Activated CD4-positive, alpha-beta memory T cell treated with anti-CD3 and anti-CD28 coated beads for 36 hours (primary cell): ENCODE results near the gene KMT2E. TPM values are rescaled to one million over a fixed set of nuclear protein-coding genes. Genes with fewer than 3 reads are reported as not detected.
A peak's percentile ranks its signal among the peaks of the same experiment; 100 is the strongest.
"Not testable (repeated sequence)": the region's sequence is repeated elsewhere in the genome, so short reads cannot be mapped to it uniquely, and the experiment has no call there.

Experiments used
- CTCF ChIA-PET: fragments of 350-600 bp; sonication (Branson Sonifier 250); formaldehyde crosslinking; loops from one replicate; lab custom pipeline; 2021; ENCODE audit warnings: antibody characterized with exemption, inconsistent platforms; lab: Charles Lee
- POLR2A ChIA-PET: fragments of 350-600 bp; sonication (Branson Sonifier 250); formaldehyde crosslinking; loops from one replicate; lab custom pipeline; 2021; ENCODE audit warnings: antibody characterized with exemption; lab: Charles Lee
- DNase-seq: peaks from one replicate; pipeline ENCODE4 v3.0.0-alpha.2; 2020
- H3K27ac Mint-ChIP-seq: one replicate; pipeline ENCODE4 v1.8.0; 2021; ENCODE audit warnings: mixed read lengths
- H3K27me3 Mint-ChIP-seq: one replicate; pipeline ENCODE4 v1.8.0; 2021; ENCODE audit warnings: mixed read lengths
- H3K36me3 Mint-ChIP-seq: one replicate; pipeline ENCODE4 v1.8.0; 2021; ENCODE audit warnings: mixed read lengths
- H3K4me1 Mint-ChIP-seq: one replicate; pipeline ENCODE4 v1.8.0; 2021; ENCODE audit warnings: low read depth, mixed read lengths
- H3K4me3 Mint-ChIP-seq: one replicate; pipeline ENCODE4 v1.8.0; 2021; ENCODE audit warnings: mild to moderate bottlenecking, mixed read lengths
- H3K9me3 Mint-ChIP-seq: one replicate; pipeline ENCODE4 v1.8.0; 2021; ENCODE audit warnings: mixed read lengths
- intact Hi-C: fragments of 100-400 bp; cut with micrococcal nuclease; formaldehyde crosslinking; loops from one replicate; pipeline ENCODE4 v1.15.1; 2023
- total RNA-seq, 2 experiments: library from RNA; stranded (reverse); gene quantifications; one replicate each; pipeline ENCODE4 v1.2.3, GENCODE V29; 2021

The KMT2E gene
- total RNA-seq, 2 experiments from 2014 or later: 92.1 to 98.6 TPM

DNA sequence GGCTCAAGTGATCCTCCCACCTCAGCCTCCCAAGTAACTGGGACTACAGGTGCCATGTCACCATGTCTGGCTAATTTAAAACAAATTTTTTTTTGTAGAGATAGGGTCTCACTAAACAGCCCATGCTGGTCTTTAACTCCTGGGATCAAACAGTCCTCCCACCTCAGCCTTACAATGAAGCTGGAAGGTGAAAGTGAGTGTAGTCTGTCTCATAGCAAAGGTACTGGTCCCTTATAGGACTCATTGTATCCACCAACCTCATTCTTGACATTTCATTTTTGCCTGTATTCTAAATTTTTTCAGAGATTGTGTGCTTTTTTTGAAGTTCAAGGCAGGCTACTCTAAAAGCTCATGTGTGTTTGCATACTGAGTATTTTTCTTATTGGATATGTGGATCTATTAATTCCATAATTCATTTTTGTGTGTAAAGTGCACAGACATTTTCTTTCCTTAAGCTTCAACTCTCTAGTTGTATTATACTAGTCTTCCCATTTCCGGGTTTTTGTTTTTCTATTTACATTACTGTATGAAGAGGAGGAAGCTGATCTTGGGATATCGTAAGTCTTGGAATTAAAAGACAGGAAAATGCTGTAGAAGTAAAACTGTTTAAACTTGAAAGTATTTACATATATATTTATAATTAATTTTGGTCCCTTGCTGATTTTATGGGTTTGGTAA, 13.3 kb downstream of the KMT2E start:
- CTCF ChIA-PET: interaction anchor here (0.8 to 2.3 kb wide), 3 partner anchors 24 to 46 kb away, joined by 3 to 9 read pairs (median 5); no protein-coding TSS in a partner anchor
- peak overlapping the region; percentile 33 for H3K27ac Mint-ChIP-seq
- no peak for DNase-seq
- no peaks in the 10 kb centered on the region for H3K27me3 Mint-ChIP-seq
- H3K4me1 Mint-ChIP-seq: peaks cover 75% of the 10 kb centered on the region
- H3K36me3 Mint-ChIP-seq: peaks cover 10% of the 10 kb centered on the region
- H3K9me3 Mint-ChIP-seq: no peaks in the 10 kb centered on the region
- POLR2A ChIA-PET: interaction anchor here (0.7 to 5.5 kb wide), 4 partner anchors 13 to 86 kb away, joined by 3 to 31 read pairs (median 4); partner anchors contain the start of gene KMT2E
- H3K4me3 Mint-ChIP-seq: no peak overlapping the region
- intact Hi-C loops: no loop called here

GRCh38 chr7:105028004-105028403, 14.0 kb downstream of the KMT2E start:
- intact Hi-C loops: no loop called here
- Mint-ChIP-seq H3K9me3 (no peaks in the 10 kb centered on the region), H3K27me3 (no peaks in the 10 kb centered on the region), H3K36me3 (peaks cover 10% of the 10 kb centered on the region), H3K27ac (peak overlapping the region; percentile 6), H3K4me3 (no peak overlapping the region), H3K4me1 (peaks cover 73% of the 10 kb centered on the region)
- ChIA-PET CTCF (interaction anchor here (0.8 to 2.3 kb wide), 4 partner anchors 24 to 47 kb away, joined by 3 to 9 read pairs (median 5); no protein-coding TSS in a partner anchor), POLR2A (interaction anchor here (5.5 kb wide), 1 partner anchor 13 kb away, joined by 31 read pairs; the partner anchor contains the start of gene KMT2E)
- DNase-seq: no peak

- peak; percentile 31 for DNase-seq
- Mint-ChIP-seq H3K36me3 (peaks cover 10% of the 10 kb centered on the region), H3K4me1 (peaks cover 73% of the 10 kb centered on the region), H3K27ac (peak overlapping the region; percentile 14)
- H3K9me3 Mint-ChIP-seq, H3K27me3 Mint-ChIP-seq, H3K4me3 Mint-ChIP-seq, intact Hi-C loops: not testable (repeated sequence)
- ChIA-PET POLR2A (interaction anchor here (1.5 to 5.5 kb wide), 2 partner anchors 11 to 14 kb away, joined by 5 to 31 read pairs; partner anchors contain the start of gene KMT2E), CTCF (interaction anchor here (1.0 kb wide), 1 partner anchor 47 kb away, joined by 5 read pairs; no protein-coding TSS in a partner anchor)
These were observed 14.9 kb downstream of the KMT2E start for GRCh38 chr7:105028941-105029340.

DNA sequence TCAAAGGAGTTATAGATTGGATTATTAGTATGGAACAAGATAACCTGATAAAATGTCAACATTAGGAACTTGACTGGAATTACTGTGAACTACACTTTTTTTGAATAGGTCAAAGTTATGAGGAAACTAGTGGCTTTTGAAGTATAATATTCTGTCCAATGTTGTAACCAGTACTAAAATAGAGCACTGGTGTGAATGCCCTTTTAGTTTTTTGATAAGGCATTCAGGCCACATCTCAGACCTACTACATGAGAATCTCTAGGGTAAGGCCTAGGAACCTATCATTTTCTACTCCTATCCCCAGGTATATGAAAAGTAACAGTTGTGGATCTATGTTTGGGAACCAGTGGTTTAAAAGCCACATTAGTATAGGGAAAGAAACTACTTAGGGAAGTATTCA, 16.4 kb downstream of the KMT2E start:
- Mint-ChIP-seq H3K4me3 (no peak overlapping the region), H3K27me3 (no peaks in the 10 kb centered on the region), H3K4me1 (peaks cover 68% of the 10 kb centered on the region), H3K9me3 (no peaks in the 10 kb centered on the region), H3K36me3 (peaks cover 12% of the 10 kb centered on the region), H3K27ac (no peak overlapping the region)
- no peak for DNase-seq
- CTCF ChIA-PET: no interaction called here
- POLR2A ChIA-PET: no interaction called here
- intact Hi-C loops: no loop called here

DNA sequence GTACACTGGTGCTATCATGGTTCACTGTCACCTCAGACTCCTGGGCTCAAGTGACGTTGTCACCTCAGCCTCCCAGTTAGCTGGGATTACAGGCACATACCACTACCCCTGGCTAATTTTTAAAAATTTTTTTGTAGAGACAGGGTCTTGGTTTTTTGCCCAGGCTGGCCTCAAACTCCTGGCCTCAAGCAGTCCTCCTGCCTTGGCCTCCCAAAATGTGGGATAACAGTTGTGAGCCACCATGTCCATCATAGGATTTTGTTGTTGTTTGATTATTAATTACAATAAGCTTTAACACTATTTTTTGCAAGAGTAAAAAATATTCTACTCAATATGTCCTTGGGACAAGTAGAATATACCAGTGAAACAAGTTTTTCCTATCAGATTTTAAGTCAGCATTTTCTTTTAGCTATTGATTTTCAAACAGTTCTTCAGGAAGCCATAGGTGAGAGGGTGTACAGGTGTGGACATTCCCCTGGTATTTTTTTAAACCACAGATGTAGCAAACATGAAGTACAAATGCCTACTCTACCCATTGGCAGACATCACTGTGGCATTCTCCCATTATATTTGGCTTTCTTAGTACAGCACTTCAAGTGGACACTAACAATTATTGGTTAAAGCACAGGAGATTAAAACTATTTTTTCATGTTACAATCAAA, 18.7 kb downstream of the KMT2E start:
- Mint-ChIP-seq H3K36me3 (peaks cover 9% of the 10 kb centered on the region), H3K4me3 (no peak overlapping the region)
- CTCF ChIA-PET: interaction anchor here (0.7 kb wide), 1 partner anchor 52 kb away, joined by 3 read pairs; no protein-coding TSS in a partner anchor

GRCh38 chr7:105035349-105035748, 21.3 kb downstream of the KMT2E start:
- ChIA-PET CTCF (no interaction called here), POLR2A (no interaction called here)
- Mint-ChIP-seq H3K4me1 (peaks cover 58% of the 10 kb centered on the region), H3K36me3 (peaks cover 7% of the 10 kb centered on the region), H3K27ac (no peak overlapping the region), H3K9me3 (no peaks in the 10 kb centered on the region), H3K4me3 (no peak overlapping the region), H3K27me3 (no peaks in the 10 kb centered on the region)
- intact Hi-C loops: no loop called here
- no peak for DNase-seq

More for the DNA sequence above, 18.7 kb downstream of the KMT2E start:
- no peaks in the 10 kb centered on the region for H3K27me3 Mint-ChIP-seq
- no peaks in the 10 kb centered on the region for H3K9me3 Mint-ChIP-seq
- POLR2A ChIA-PET: interaction anchor here (0.6 to 1.3 kb wide), 2 partner anchors 11 to 40 kb away, joined by 3 read pairs; no protein-coding TSS in a partner anchor
- peaks cover 65% of the 10 kb centered on the region for H3K4me1 Mint-ChIP-seq
- intact Hi-C loops: no loop called here
- no peak for DNase-seq
- no peak overlapping the region for H3K27ac Mint-ChIP-seq

DNA sequence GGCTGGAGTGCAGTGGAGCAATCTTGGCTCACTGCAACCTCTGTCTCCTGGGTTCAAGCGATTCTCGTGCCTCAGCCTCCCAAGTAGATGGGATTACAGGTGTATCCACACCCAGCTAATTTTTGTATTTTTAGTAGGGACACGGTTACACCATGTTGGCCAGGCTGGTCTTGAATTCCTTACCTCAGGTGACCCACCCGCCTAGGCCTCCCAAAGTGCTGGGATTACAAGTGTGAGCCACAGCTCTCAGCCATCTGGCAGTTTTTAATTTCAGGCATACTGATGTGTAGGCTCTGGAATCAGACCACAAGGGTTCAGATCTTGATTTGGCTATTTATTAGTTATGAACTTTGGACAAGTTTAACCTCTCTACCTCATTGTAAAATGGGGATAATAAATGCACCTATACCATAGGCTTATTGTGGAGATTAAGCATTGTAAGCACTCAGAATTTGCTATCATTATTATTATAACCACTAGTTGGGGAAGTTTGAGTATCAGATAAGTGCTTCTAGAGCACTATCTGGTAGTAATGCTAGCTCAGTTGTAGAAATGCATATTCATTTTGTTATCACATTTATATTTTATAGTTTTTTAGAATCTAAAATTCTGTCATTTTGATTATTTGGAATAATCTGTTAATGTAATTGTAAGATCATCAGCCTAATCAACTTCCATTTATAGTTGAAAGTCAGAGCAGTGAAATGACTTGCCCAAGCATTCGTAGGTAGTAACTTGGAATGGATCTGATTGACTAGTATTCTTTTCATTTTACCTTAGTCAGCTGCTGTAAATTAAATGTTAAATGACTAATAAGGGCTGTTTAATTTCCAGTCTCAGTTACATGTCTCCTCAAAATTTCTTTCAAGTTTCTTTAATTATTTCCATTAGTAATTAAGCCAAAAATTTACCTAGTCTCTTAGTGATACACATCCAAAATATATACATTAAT, 22.5 kb downstream of the KMT2E start:
- peak overlapping the region; percentile 54 for H3K27ac Mint-ChIP-seq
- no peak overlapping the region for H3K4me3 Mint-ChIP-seq
- H3K36me3 Mint-ChIP-seq: peaks cover 14% of the 10 kb centered on the region
- POLR2A ChIA-PET: interaction anchor here (1.1 to 1.4 kb wide), 2 partner anchors 20 to 53 kb away, joined by 3 to 5 read pairs; no protein-coding TSS in a partner anchor
- no peak for DNase-seq
- H3K27me3 Mint-ChIP-seq: no peaks in the 10 kb centered on the region
- peaks cover 56% of the 10 kb centered on the region for H3K4me1 Mint-ChIP-seq
- intact Hi-C loops: loop anchor here (2.0 kb wide), 1 partner anchor 16 kb away; no protein-coding TSS in a partner anchor
- CTCF ChIA-PET: interaction anchor here (7.0 kb wide), 1 partner anchor 55 kb away, joined by 55 read pairs; no protein-coding TSS in a partner anchor
- no peaks in the 10 kb centered on the region for H3K9me3 Mint-ChIP-seq

DNA sequence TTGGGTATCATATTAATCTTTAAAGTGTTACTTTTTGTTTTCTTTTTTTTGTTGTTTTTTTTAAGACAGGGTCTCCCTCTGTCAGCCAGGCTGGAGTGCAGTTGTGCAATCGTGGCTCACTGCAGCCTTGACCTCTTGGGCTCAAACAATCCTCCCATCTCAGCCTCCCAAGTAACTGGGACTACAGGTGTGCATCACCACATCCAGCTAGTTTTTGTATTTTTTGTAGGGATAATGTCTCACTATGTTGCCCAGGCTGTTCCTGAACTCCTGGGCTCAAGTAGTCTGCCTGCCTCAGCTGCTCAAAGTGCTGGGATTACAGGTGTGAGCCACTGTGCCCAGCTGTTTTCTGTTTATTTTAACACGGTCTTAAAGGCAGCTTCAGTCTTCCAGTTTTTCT, 23.3 kb downstream of the KMT2E start:
- H3K9me3 Mint-ChIP-seq: no peaks in the 10 kb centered on the region
- no peak overlapping the region for H3K27ac Mint-ChIP-seq
- intact Hi-C loops: loop anchor here (2.0 kb wide), 1 partner anchor 17 kb away; no protein-coding TSS in a partner anchor
- POLR2A ChIA-PET: interaction anchor here (0.7 to 1.4 kb wide), 6 partner anchors 11 to 54 kb away, joined by 3 to 5 read pairs (median 3); partner anchors contain the start of gene KMT2E
- no peaks in the 10 kb centered on the region for H3K27me3 Mint-ChIP-seq
- no peak overlapping the region for H3K4me3 Mint-ChIP-seq
- peaks cover 18% of the 10 kb centered on the region for H3K36me3 Mint-ChIP-seq
- no peak for DNase-seq
- H3K4me1 Mint-ChIP-seq: peaks cover 58% of the 10 kb centered on the region
- CTCF ChIA-PET: interaction anchor here (1.6 to 7.0 kb wide), 2 partner anchors 22 to 56 kb away, joined by 6 to 55 read pairs; no protein-coding TSS in a partner anchor

DNA sequence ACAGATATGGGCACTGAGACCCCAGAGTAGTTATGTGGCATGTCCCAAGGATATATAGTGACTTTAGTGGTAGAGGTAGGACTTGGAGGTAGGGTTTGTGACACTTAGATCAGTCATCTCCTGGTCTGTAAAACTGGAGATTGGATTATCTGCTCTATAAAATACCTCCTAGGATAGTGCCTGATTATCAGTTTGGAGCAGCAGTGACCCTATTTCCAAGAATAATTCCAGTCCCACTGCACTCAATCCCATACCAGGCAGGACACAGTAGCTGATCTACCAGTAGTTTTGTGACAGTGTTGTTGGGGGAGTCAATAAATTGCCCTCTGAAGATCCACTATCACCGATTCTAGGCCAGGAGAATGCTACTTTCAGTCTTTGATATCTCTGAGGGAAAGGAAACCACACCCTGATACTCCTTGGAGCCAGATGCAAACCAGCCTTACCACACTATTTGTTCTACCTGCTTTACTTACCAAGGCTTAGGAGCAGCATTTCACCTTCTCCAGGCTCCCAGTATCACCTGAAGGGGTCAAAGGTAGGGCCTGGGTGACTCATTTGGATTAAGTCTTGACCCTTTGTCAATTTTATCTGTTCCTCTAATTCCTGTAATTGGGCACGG, 30.6 kb downstream of the KMT2E start:
- H3K27me3 Mint-ChIP-seq: no peaks in the 10 kb centered on the region
- POLR2A ChIA-PET: interaction anchor here (1.0 kb wide), 1 partner anchor 11 kb away, joined by 3 read pairs; no protein-coding TSS in a partner anchor
- DNase-seq: no peak
- H3K9me3 Mint-ChIP-seq: no peaks in the 10 kb centered on the region
- intact Hi-C loops: loop anchor here (5.0 kb wide), 1 partner anchor 122 kb away; no protein-coding TSS in a partner anchor
- H3K4me1 Mint-ChIP-seq: peaks cover 36% of the 10 kb centered on the region
- no peak overlapping the region for H3K4me3 Mint-ChIP-seq
- CTCF ChIA-PET: no interaction called here
- H3K27ac Mint-ChIP-seq: peak overlapping the region; percentile 18
- peaks cover 41% of the 10 kb centered on the region for H3K36me3 Mint-ChIP-seq

- no peaks in the 10 kb centered on the region for H3K9me3 Mint-ChIP-seq
- DNase-seq: no peak
- ChIA-PET POLR2A (no interaction called here), CTCF (interaction anchor here (2.4 kb wide), 1 partner anchor 65 kb away, joined by 10 read pairs; no protein-coding TSS in a partner anchor)
- H3K27ac Mint-ChIP-seq: no peak overlapping the region
- no peak overlapping the region for H3K4me3 Mint-ChIP-seq
- intact Hi-C loops: no loop called here
- peaks cover 46% of the 10 kb centered on the region for H3K36me3 Mint-ChIP-seq
- no peaks in the 10 kb centered on the region for H3K27me3 Mint-ChIP-seq
- H3K4me1 Mint-ChIP-seq: peaks cover 43% of the 10 kb centered on the region
These were observed 32.4 kb downstream of the KMT2E start for GRCh38 chr7:105046414-105046813.
